GM23338 (cell line): ENCODE data around the gene RAB4A. TPM values are rescaled to one million over a fixed set of nuclear protein-coding genes. Genes with fewer than 3 reads are reported as not detected.

Experiments used
- ATAC-seq: fragments of 200-7000 bp; cut with Tn5 transposase; 3 replicates; pipeline ENCODE4 v1.9.1; 2020
- DNase-seq: peaks from one replicate; pipeline ENCODE4 v3.0.0-alpha.2; 2015; ENCODE audit warnings: low spot score
- H2AFZ ChIP-seq: fragments of 200-600 bp; sonication (generic); 2 replicates; pipeline ENCODE4 v1.8.0; 2016; ENCODE audit warnings: antibody characterized with exemption, mild to moderate bottlenecking, moderate library complexity
- H3F3A ChIP-seq: fragments of 200-600 bp; sonication (generic); replicated peaks from 2 replicates; pipeline ENCODE4 v1.8.0; 2017; ENCODE audit warnings: antibody characterized with exemption, mixed run types, low read depth
- H3K27ac ChIP-seq: fragments of 200-600 bp; sonication (generic); 2 replicates; pipeline ENCODE4 v1.6.1; 2016; ENCODE audit warnings: low read depth
- H3K27me3 ChIP-seq: fragments of 200-600 bp; sonication (generic); 2 replicates; pipeline ENCODE4 v1.8.0; 2016; ENCODE audit warnings: mild to moderate bottlenecking, mixed run types, moderate library complexity; ENCODE audit not compliant: insufficient read depth
- H3K36me3 ChIP-seq: fragments of 200-600 bp; sonication (generic); 2 replicates; pipeline ENCODE4 v1.8.0; 2016; ENCODE audit warnings: mild to moderate bottlenecking; ENCODE audit not compliant: insufficient read depth
- H3K4me1 ChIP-seq: fragments of 200-600 bp; sonication (generic); 2 replicates; pipeline ENCODE4 v1.8.0; 2016; ENCODE audit warnings: mild to moderate bottlenecking, moderate library complexity; ENCODE audit not compliant: insufficient read depth
- H3K4me2 ChIP-seq: fragments of 200-600 bp; sonication (generic); 2 replicates; pipeline ENCODE4 v1.7.1; 2017; ENCODE audit warnings: mixed run types
- H3K4me3 ChIP-seq: fragments of 200-600 bp; sonication (generic); 2 replicates; pipeline ENCODE4 v1.6.1; 2016; ENCODE audit warnings: mixed run types
- H3K79me2 ChIP-seq: fragments of 200-600 bp; sonication (generic); replicated peaks from 2 replicates; pipeline ENCODE4 v1.8.0; 2017; ENCODE audit warnings: mild to moderate bottlenecking; ENCODE audit not compliant: insufficient read depth
- H3K9me2 ChIP-seq: fragments of 200-600 bp; sonication (generic); 2 replicates; pipeline ENCODE4 v1.8.0; 2017; ENCODE audit not compliant: insufficient read depth
- H4K20me1 ChIP-seq: fragments of 200-600 bp; sonication (generic); replicated peaks from 2 replicates; pipeline ENCODE4 v1.8.0; 2017; ENCODE audit warnings: mild to moderate bottlenecking; ENCODE audit not compliant: insufficient read depth
- H3K27ac Mint-ChIP-seq: 2 replicates; pipeline ENCODE4 v1.8.0; 2020; ENCODE audit warnings: inconsistent platforms, mild to moderate bottlenecking, moderate library complexity, mixed read lengths
- H3K27me3 Mint-ChIP-seq: 3 replicates; pipeline ENCODE4 v1.8.0; 2022; ENCODE audit warnings: low read depth, mild to moderate bottlenecking, moderate library complexity, mixed read lengths, inconsistent platforms; ENCODE audit not compliant: insufficient read depth, poor library complexity
- H3K36me3 Mint-ChIP-seq: 3 replicates; pipeline ENCODE4 v1.8.0; 2021; ENCODE audit warnings: low read depth, mild to moderate bottlenecking, inconsistent platforms, moderate library complexity, mixed read lengths
- H3K4me1 Mint-ChIP-seq: 3 replicates; pipeline ENCODE4 v1.8.0; 2020; ENCODE audit warnings: mild to moderate bottlenecking, inconsistent platforms, mixed read lengths
- H3K4me3 Mint-ChIP-seq: 3 replicates; pipeline ENCODE4 v1.8.0; 2021; ENCODE audit warnings: moderate library complexity, mild to moderate bottlenecking, inconsistent platforms, mixed read lengths
- H3K9me3 Mint-ChIP-seq: 3 replicates; pipeline ENCODE4 v1.8.0; 2020; ENCODE audit warnings: moderate library complexity, mild to moderate bottlenecking, inconsistent platforms, mixed read lengths
- CREB1 ChIP-seq: fragments of 250-450 bp; sonication (Bioruptor Pico); IDR thresholded peaks from 2 replicates; pipeline ENCODE4 v1.5.0; 2020; ENCODE audit warnings: low read depth, mild to moderate bottlenecking, moderate library complexity
- CTCF ChIP-seq, 2 experiments: fragments of 200-600 bp in 1 of 2; sonication (generic) in 1 of 2; conservative IDR thresholded peaks; 2 replicates each; pipeline versions ENCODE4 v1.5.1 to v1.6.1; 2016 to 2017; ENCODE audit warnings: antibody characterized with exemption in 2 of 2, low read depth in 2 of 2, mild to moderate bottlenecking in 2 of 2, moderate library complexity in 1 of 2
- JUNB ChIP-seq: IDR thresholded peaks from one replicate; pipeline ENCODE4 v1.6.1; 2016; ENCODE audit warnings: antibody characterized with exemption; ENCODE audit not compliant: unreplicated experiment
- POLR2AphosphoS5 ChIP-seq: IDR thresholded peaks from 2 replicates; pipeline ENCODE4 v1.6.1; 2016; ENCODE audit warnings: antibody characterized with exemption, low read depth
- polyA plus RNA-seq: library from polyadenylated mRNA; unstranded; fragments of >200 nt; fragmentation: Nextera tagmentation; extraction: Ambion mirVana; gene quantifications from 2 replicates; pipeline ENCODE4 v1.2.1, GENCODE V29; 2016
- total RNA-seq: library from RNA; depleted of rRNA; stranded (reverse); fragments of >200 nt; shearing (Covaris generic); gene quantifications from 2 replicates; pipeline ENCODE4 v1.2.3, GENCODE V29; 2014
- TF ChIP-seq, protein P1 (sequence below): fragments of 250-450 bp; sonication (Bioruptor Pico); IDR thresholded peaks from 2 replicates; pipeline ENCODE4 v1.5.0; 2020; ENCODE audit warnings: mild to moderate bottlenecking, moderate library complexity

Gene RAB4A
- total and polyA plus RNA-seq, 2 experiments from 2014 or later, result 37.5 to 50.8 TPM

DNA sequence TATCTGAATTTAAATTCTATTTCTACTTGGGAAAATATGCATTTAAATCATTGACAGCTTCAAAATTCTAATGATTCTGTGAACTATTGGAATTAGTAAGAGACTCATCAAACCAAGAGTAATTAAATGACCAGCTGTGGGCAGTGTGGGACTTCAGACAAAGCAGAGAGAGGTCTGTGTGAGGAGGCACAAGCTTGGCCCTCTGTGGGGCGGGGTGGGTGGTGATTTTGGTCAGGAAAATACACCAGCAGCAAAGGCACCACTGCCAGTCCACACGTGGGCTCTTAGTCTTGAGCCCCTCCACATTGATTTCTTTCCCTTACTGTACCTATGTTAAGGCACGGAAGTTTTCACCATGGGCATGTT lies 39.2 kb upstream of the RAB4A start:
- Histone ChIP-seq H3K9me2 (no peaks in the 10 kb centered on the region; the same call in 1 of the 2 replicates), H3K4me1 (peaks cover 51% of the 10 kb centered on the region), H3K79me2 (no peaks in the 10 kb centered on the region), H2AFZ (no peak overlapping the region), H3K4me2 (peak overlapping the region; percentile 46), H3F3A (peaks cover 4% of the 10 kb centered on the region; the same call in 1 of the 2 replicates), H3K27ac (peak overlapping the region; percentile 92; the same call in 1 of the 2 replicates), H4K20me1 (no peaks in the 10 kb centered on the region), H3K27me3 (no peaks in the 10 kb centered on the region), H3K36me3 (no peaks in the 10 kb centered on the region), H3K4me3 (no peak overlapping the region)
- ATAC-seq, result no peak
- H3K36me3 Mint-ChIP-seq, result no peaks in the 10 kb centered on the region
- no peak overlapping the region; the same call in 2 of the 3 replicates for H3K4me3 Mint-ChIP-seq
- H3K4me1 Mint-ChIP-seq, result peaks cover 65% of the 10 kb centered on the region
- TF ChIP-seq POLR2AphosphoS5 (no peak), JUNB (no peak), CTCF (conservative IDR thresholded peaks at IDR 0.05; ENCODE audit: low read depth in 2 of 2) (peak in 1 of 2 experiments; percentile 49; a peak in 2 of 4 replicates), CREB1 (CRISPR knock-in tag) (no peak)
- TF ChIP-seq, protein P1, sequence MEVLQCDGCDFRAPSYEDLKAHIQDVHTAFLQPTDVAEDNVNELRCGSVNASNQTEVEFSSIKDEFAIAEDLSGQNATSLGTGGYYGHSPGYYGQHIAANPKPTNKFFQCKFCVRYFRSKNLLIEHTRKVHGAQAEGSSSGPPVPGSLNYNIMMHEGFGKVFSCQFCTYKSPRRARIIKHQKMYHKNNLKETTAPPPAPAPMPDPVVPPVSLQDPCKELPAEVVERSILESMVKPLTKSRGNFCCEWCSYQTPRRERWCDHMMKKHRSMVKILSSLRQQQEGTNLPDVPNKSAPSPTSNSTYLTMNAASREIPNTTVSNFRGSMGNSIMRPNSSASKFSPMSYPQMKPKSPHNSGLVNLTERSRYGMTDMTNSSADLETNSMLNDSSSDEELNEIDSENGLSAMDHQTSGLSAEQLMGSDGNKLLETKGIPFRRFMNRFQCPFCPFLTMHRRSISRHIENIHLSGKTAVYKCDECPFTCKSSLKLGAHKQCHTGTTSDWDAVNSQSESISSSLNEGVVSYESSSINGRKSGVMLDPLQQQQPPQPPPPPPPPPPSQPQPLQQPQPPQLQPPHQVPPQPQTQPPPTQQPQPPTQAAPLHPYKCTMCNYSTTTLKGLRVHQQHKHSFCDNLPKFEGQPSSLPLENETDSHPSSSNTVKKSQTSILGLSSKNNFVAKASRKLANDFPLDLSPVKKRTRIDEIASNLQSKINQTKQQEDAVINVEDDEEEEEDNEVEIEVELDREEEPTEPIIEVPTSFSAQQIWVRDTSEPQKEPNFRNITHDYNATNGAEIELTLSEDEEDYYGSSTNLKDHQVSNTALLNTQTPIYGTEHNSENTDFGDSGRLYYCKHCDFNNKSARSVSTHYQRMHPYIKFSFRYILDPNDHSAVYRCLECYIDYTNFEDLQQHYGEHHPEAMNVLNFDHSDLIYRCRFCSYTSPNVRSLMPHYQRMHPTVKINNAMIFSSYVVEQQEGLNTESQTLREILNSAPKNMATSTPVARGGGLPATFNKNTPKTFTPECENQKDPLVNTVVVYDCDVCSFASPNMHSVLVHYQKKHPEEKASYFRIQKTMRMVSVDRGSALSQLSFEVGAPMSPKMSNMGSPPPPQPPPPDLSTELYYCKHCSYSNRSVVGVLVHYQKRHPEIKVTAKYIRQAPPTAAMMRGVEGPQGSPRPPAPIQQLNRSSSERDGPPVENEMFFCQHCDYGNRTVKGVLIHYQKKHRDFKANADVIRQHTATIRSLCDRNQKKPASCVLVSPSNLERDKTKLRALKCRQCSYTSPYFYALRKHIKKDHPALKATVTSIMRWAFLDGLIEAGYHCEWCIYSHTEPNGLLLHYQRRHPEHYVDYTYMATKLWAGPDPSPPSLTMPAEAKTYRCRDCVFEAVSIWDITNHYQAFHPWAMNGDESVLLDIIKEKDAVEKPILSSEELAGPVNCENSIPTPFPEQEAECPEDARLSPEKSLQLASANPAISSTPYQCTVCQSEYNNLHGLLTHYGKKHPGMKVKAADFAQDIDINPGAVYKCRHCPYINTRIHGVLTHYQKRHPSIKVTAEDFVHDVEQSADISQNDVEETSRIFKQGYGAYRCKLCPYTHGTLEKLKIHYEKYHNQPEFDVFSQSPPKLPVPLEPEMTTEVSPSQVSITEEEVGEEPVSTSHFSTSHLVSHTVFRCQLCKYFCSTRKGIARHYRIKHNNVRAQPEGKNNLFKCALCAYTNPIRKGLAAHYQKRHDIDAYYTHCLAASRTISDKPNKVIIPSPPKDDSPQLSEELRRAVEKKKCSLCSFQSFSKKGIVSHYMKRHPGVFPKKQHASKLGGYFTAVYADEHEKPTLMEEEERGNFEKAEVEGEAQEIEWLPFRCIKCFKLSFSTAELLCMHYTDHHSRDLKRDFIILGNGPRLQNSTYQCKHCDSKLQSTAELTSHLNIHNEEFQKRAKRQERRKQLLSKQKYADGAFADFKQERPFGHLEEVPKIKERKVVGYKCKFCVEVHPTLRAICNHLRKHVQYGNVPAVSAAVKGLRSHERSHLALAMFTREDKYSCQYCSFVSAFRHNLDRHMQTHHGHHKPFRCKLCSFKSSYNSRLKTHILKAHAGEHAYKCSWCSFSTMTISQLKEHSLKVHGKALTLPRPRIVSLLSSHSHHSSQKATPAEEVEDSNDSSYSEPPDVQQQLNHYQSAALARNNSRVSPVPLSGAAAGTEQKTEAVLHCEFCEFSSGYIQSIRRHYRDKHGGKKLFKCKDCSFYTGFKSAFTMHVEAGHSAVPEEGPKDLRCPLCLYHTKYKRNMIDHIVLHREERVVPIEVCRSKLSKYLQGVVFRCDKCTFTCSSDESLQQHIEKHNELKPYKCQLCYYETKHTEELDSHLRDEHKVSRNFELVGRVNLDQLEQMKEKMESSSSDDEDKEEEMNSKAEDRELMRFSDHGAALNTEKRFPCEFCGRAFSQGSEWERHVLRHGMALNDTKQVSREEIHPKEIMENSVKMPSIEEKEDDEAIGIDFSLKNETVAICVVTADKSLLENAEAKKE (CRISPR knock-in tag), result no peak
- peak overlapping the region; percentile 85; the same call in 1 of the 2 replicates for H3K27ac Mint-ChIP-seq
- H3K9me3 Mint-ChIP-seq, result no peaks in the 10 kb centered on the region
- no peak for DNase-seq
- H3K27me3 Mint-ChIP-seq, result peaks cover 14% of the 10 kb centered on the region
